ENCODE data around the gene DSG3.

Gene DSG3

DNA sequence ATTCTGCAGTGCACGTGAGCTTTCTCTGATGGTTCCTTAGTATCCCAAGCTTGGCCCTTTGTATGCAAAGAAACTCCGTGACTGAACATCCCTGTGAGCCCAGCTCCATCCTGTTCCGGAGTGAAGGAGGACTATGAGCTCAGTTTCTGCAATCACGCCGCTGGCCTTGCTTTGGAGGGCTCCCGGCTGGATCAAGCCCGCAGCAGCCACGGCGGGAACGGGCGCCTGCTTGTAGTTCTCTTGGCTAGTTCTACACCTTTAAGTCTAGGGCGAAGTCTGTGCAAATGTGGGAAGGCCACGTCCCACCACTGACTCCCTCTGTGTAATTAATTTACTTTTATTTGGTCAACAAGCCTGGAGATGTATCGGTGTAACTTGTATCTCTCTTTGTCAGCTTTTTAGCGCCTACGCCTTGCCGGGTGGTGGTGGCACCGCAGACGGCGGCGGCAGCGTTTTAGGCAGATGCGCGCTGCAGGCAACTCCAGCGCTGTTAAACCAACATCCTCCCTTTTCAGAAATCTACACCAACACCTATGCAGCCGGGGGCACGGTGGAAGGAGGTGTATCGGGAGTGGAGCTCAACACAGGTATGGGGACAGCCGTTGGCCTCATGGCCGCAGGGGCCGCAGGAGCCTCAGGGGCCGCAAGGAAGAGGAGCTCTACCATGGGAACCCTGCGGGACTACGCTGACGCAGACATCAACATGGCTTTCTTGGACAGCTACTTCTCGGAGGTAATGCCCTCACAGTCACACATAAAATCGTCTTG is 36.6 kb upstream of the DSG3 start:
- H3K9me3 ChIP-seq (ENCODE audit: insufficient read depth, low read length) = no peaks in the 10 kb centered on the region
- H3K4me1 ChIP-seq (ENCODE audit: low read length) = 0 out of 2 replicates have a peak, but pooled peaks cover 5% of the 10 kb centered on the region
- no peaks in the 10 kb centered on the region for H3K79me2 ChIP-seq (ENCODE audit: low read length)
- no peaks in the 10 kb centered on the region for H3K27me3 ChIP-seq (ENCODE audit: low read depth, low read length)
- no peaks in the 10 kb centered on the region for H3K36me3 ChIP-seq (replicated peaks; ENCODE audit: low read depth, low read length)
- no peak overlapping the region for H3K9ac ChIP-seq (ENCODE audit: low read length)
- H3K27ac ChIP-seq (ENCODE audit: low read length) = no peak overlapping the region
- TF ChIP-seq, protein P1, sequence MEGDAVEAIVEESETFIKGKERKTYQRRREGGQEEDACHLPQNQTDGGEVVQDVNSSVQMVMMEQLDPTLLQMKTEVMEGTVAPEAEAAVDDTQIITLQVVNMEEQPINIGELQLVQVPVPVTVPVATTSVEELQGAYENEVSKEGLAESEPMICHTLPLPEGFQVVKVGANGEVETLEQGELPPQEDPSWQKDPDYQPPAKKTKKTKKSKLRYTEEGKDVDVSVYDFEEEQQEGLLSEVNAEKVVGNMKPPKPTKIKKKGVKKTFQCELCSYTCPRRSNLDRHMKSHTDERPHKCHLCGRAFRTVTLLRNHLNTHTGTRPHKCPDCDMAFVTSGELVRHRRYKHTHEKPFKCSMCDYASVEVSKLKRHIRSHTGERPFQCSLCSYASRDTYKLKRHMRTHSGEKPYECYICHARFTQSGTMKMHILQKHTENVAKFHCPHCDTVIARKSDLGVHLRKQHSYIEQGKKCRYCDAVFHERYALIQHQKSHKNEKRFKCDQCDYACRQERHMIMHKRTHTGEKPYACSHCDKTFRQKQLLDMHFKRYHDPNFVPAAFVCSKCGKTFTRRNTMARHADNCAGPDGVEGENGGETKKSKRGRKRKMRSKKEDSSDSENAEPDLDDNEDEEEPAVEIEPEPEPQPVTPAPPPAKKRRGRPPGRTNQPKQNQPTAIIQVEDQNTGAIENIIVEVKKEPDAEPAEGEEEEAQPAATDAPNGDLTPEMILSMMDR (IDR thresholded peaks at IDR 0.05; ENCODE audit: low read depth, low read length) = no peak
- no peak for TF ChIP-seq EZH2phosphoT487 (IDR thresholded peaks at IDR 0.05; ENCODE audit: low read depth)
- no peak overlapping the region for H2AFZ ChIP-seq (ENCODE audit: low read depth, low read length)
- H3K4me2 ChIP-seq (ENCODE audit: low read length) = no peak overlapping the region
- H4K20me1 ChIP-seq (ENCODE audit: insufficient read depth, low read length) = no peaks in the 10 kb centered on the region
- H3K4me3 ChIP-seq (ENCODE audit: low read length) = no peak overlapping the region

DNA sequence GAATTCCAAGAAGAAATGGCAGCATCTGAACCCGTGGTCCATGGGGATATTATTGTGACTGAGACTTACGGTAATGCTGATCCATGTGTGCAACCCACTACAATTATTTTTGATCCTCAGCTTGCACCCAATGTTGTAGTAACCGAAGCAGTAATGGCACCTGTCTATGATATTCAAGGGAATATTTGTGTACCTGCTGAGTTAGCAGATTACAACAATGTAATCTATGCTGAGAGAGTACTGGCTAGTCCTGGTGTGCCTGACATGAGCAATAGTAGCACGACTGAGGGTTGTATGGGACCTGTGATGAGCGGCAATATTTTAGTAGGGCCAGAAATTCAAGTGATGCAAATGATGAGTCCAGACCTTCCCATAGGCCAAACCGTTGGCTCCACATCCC is 34.4 kb upstream of the DSG3 start:
- Histone ChIP-seq H4K20me1 (ENCODE audit: insufficient read depth, low read length) (no peaks in the 10 kb centered on the region), H3K9me3 (ENCODE audit: insufficient read depth, low read length) (no peaks in the 10 kb centered on the region), H3K4me3 (ENCODE audit: low read length) (no peak overlapping the region), H3K27me3 (ENCODE audit: low read depth, low read length) (no peaks in the 10 kb centered on the region), H3K9ac (ENCODE audit: low read length) (no peak overlapping the region), H3K36me3 (replicated peaks; ENCODE audit: low read depth, low read length) (no peaks in the 10 kb centered on the region), H3K27ac (ENCODE audit: low read length) (no peak overlapping the region), H3K4me2 (ENCODE audit: low read length) (no peak overlapping the region), H2AFZ (ENCODE audit: low read depth, low read length) (no peak overlapping the region), H3K4me1 (ENCODE audit: low read length) (no peaks in the 10 kb centered on the region), H3K79me2 (ENCODE audit: low read length) (no peaks in the 10 kb centered on the region)
- TF ChIP-seq, protein P1 (IDR thresholded peaks at IDR 0.05; ENCODE audit: low read depth, low read length) = no peak
- no peak for TF ChIP-seq EZH2phosphoT487 (IDR thresholded peaks at IDR 0.05; ENCODE audit: low read depth)

DNA sequence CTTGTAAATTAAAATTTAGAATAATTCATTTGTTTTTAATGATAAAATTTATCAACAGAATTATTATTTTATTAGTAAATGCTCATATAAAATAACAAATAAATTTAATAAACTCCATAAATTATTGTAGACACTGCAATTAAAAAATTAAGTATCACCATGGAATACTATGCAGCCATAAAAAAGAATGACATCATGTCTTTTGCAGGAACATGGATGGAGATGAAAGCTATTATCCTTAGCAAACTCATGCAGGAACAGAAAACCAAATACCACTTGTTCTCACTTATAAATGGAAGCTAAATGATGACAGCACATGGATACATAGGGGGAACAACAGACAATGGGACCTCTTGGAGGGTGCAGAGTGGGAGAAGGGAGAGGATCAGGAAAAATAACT is 29.7 kb upstream of the DSG3 start:
- Histone ChIP-seq H4K20me1 (ENCODE audit: insufficient read depth, low read length) (no peaks in the 10 kb centered on the region), H3K36me3 (replicated peaks; ENCODE audit: low read depth, low read length) (no peaks in the 10 kb centered on the region), H3K4me2 (ENCODE audit: low read length) (no peak overlapping the region), H3K4me3 (ENCODE audit: low read length) (no peak overlapping the region), H3K4me1 (ENCODE audit: low read length) (no peaks in the 10 kb centered on the region), H3K27me3 (ENCODE audit: low read depth, low read length) (no peaks in the 10 kb centered on the region), H3K9ac (ENCODE audit: low read length) (no peak overlapping the region), H3K9me3 (ENCODE audit: insufficient read depth, low read length) (no peaks in the 10 kb centered on the region), H2AFZ (ENCODE audit: low read depth, low read length) (no peak overlapping the region), H3K27ac (ENCODE audit: low read length) (no peak overlapping the region), H3K79me2 (ENCODE audit: low read length) (no peaks in the 10 kb centered on the region)
- TF ChIP-seq, protein P1 (IDR thresholded peaks at IDR 0.05; ENCODE audit: low read depth, low read length) = no peak
- no peak for TF ChIP-seq EZH2phosphoT487 (IDR thresholded peaks at IDR 0.05; ENCODE audit: low read depth)

DNA sequence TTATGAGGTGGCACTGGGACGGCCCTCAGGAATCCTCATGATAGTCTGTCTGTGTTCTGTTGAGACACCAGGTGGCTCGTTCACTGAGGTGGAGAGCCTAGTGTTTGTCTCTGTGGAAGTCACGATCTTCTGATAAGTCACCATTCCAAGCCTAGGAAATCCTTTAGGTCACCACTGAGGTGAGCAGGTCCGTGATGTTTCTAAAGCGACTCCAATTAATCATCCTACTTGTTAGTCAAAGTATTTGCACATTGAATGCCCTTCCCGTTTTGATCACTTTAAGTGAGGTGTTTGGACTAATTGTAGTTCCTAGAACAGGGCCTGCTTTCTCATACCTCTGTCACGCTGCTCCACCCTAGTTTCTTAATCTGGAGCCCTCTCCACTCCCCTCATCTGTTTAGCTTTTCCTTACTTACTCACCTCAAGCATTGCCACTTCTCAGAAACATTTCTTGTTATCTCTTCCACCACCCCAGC is 28.0 kb upstream of the DSG3 start:
- Histone ChIP-seq H3K9ac (ENCODE audit: low read length) (no peak overlapping the region), H2AFZ (ENCODE audit: low read depth, low read length) (no peak overlapping the region), H3K4me3 (ENCODE audit: low read length) (no peak overlapping the region), H3K4me1 (ENCODE audit: low read length) (no peaks in the 10 kb centered on the region), H3K36me3 (replicated peaks; ENCODE audit: low read depth, low read length) (no peaks in the 10 kb centered on the region), H3K4me2 (ENCODE audit: low read length) (no peak overlapping the region), H3K27me3 (ENCODE audit: low read depth, low read length) (no peaks in the 10 kb centered on the region), H3K79me2 (ENCODE audit: low read length) (no peaks in the 10 kb centered on the region), H4K20me1 (ENCODE audit: insufficient read depth, low read length) (no peaks in the 10 kb centered on the region), H3K27ac (ENCODE audit: low read length) (no peak overlapping the region), H3K9me3 (ENCODE audit: insufficient read depth, low read length) (no peaks in the 10 kb centered on the region)
- no peak for TF ChIP-seq EZH2phosphoT487 (IDR thresholded peaks at IDR 0.05; ENCODE audit: low read depth)
- TF ChIP-seq, protein P1 (IDR thresholded peaks at IDR 0.05; ENCODE audit: low read depth, low read length) = no peak

All from OCI-LY3 (cell line).